ENCODE measurements around the gene PPP1R12B.

- TF ChIP-seq EZH2 (IDR thresholded peaks at IDR 0.05) (no peak), EZH2phosphoT487 (IDR thresholded peaks at IDR 0.05) (no peak)
- TF ChIP-seq, protein P1, sequence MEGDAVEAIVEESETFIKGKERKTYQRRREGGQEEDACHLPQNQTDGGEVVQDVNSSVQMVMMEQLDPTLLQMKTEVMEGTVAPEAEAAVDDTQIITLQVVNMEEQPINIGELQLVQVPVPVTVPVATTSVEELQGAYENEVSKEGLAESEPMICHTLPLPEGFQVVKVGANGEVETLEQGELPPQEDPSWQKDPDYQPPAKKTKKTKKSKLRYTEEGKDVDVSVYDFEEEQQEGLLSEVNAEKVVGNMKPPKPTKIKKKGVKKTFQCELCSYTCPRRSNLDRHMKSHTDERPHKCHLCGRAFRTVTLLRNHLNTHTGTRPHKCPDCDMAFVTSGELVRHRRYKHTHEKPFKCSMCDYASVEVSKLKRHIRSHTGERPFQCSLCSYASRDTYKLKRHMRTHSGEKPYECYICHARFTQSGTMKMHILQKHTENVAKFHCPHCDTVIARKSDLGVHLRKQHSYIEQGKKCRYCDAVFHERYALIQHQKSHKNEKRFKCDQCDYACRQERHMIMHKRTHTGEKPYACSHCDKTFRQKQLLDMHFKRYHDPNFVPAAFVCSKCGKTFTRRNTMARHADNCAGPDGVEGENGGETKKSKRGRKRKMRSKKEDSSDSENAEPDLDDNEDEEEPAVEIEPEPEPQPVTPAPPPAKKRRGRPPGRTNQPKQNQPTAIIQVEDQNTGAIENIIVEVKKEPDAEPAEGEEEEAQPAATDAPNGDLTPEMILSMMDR (IDR thresholded peaks at IDR 0.05), result peak; percentile 67
Measured at GRCh38 chr1:202501281-202501680, 152.8 kb downstream of the PPP1R12B start.

All from neural progenitor cell (in vitro differentiated cells).